ENCODE measurements around the gene PPP2R2B.
A peak's percentile ranks its signal among the peaks of the same experiment; 100 is the strongest.

The PPP2R2B gene

GRCh38 chr5:146909255-146910068 is 30.9 kb upstream of the PPP2R2B start:
- H3K4me1 ChIP-seq (ENCODE audit: control insufficient read depth in 1 of 2, insufficient read depth in 2 of 2, low read length in 2 of 2) = no peaks in the 10 kb centered on the region
- H4K8ac ChIP-seq (ENCODE audit: low read depth, low read length) = no peak overlapping the region
- H3K4me3 ChIP-seq (ENCODE audit: low read depth, low read length) = no peak overlapping the region
- no peak overlapping the region for H2AK5ac ChIP-seq (ENCODE audit: low read length)
- no peak overlapping the region for H3K14ac ChIP-seq (ENCODE audit: low read length)
- H3K79me2 ChIP-seq (ENCODE audit: control insufficient read depth, insufficient read depth, low read length, poor library complexity) = no peaks in the 10 kb centered on the region
- no peak overlapping the region for H2BK120ac ChIP-seq (ENCODE audit: insufficient read depth, low read length, poor library complexity)
- H4K12ac ChIP-seq (ENCODE audit: low read depth, low read length) = no peak overlapping the region
- no CpG with 5 or more reads among the region's 1 CpG for WGBS (ENCODE audit: extremely low coverage, insufficient coverage, insufficient read length)
- H3K9me3 ChIP-seq (ENCODE audit: insufficient read depth, low read depth, low read length) = no peaks in the 10 kb centered on the region
- H3K36me3 ChIP-seq (ENCODE audit: control insufficient read depth in 1 of 2, insufficient read depth in 2 of 2, low read length in 2 of 2) = no peaks in the 10 kb centered on the region
- no peak overlapping the region for H3K18ac ChIP-seq (ENCODE audit: low read length)
- H3K27me3 ChIP-seq (ENCODE audit: insufficient read depth, low read length) = no peaks in the 10 kb centered on the region
- no peak overlapping the region for H3K23ac ChIP-seq (ENCODE audit: low read length)
- peak; percentile 49 to 75 for DNase-seq
- H2AFZ ChIP-seq (ENCODE audit: insufficient read depth, low read length, poor library complexity) = no peak overlapping the region
- no peak overlapping the region for H3K4me2 ChIP-seq (ENCODE audit: low read length)
- no peak overlapping the region for H2BK5ac ChIP-seq (ENCODE audit: low read depth, low read length, poor library complexity)
- no peak overlapping the region for H4K91ac ChIP-seq (ENCODE audit: low read depth, low read length)
- no peak overlapping the region for H3K27ac ChIP-seq (ENCODE audit: low read depth, low read length)
- H2BK12ac ChIP-seq (ENCODE audit: low read length) = no peak overlapping the region
- no peak overlapping the region for H3K9ac ChIP-seq (ENCODE audit: low read length)
- no peak overlapping the region for H3K4ac ChIP-seq (ENCODE audit: low read depth, low read length)
- H3K79me1 ChIP-seq (ENCODE audit: low read length) = no peaks in the 10 kb centered on the region

- H3K9me3 ChIP-seq (ENCODE audit: insufficient read depth, low read depth, low read length) = no peaks in the 10 kb centered on the region
- no peak overlapping the region for H2BK12ac ChIP-seq (ENCODE audit: low read length)
- no peaks in the 10 kb centered on the region for H3K4me1 ChIP-seq (ENCODE audit: control insufficient read depth in 1 of 2, insufficient read depth in 2 of 2, low read length in 2 of 2)
- no peak overlapping the region for H3K4me2 ChIP-seq (ENCODE audit: low read length)
- H3K9ac ChIP-seq (ENCODE audit: low read length) = no peak overlapping the region
- H3K14ac ChIP-seq (ENCODE audit: low read length) = no peak overlapping the region
- no peak overlapping the region for H2BK5ac ChIP-seq (ENCODE audit: low read depth, low read length, poor library complexity)
- WGBS (ENCODE audit: extremely low coverage, insufficient coverage, insufficient read length) = no CpG with 5 or more reads among the region's 5 CpGs
- H2BK120ac ChIP-seq (ENCODE audit: insufficient read depth, low read length, poor library complexity) = no peak overlapping the region
- no peak overlapping the region for H3K23ac ChIP-seq (ENCODE audit: low read length)
- no peaks in the 10 kb centered on the region for H3K27me3 ChIP-seq (ENCODE audit: insufficient read depth, low read length)
- H4K91ac ChIP-seq (ENCODE audit: low read depth, low read length) = no peak overlapping the region
- H3K4ac ChIP-seq (ENCODE audit: low read depth, low read length) = no peak overlapping the region
- H3K79me2 ChIP-seq (ENCODE audit: control insufficient read depth, insufficient read depth, low read length, poor library complexity) = no peaks in the 10 kb centered on the region
- DNase-seq = no peak
- no peaks in the 10 kb centered on the region for H3K79me1 ChIP-seq (ENCODE audit: low read length)
- H4K12ac ChIP-seq (ENCODE audit: low read depth, low read length) = no peak overlapping the region
- H3K27ac ChIP-seq (ENCODE audit: low read depth, low read length) = no peak overlapping the region
- no peaks in the 10 kb centered on the region for H3K36me3 ChIP-seq (ENCODE audit: control insufficient read depth in 1 of 2, insufficient read depth in 2 of 2, low read length in 2 of 2)
- no peak overlapping the region for H2AFZ ChIP-seq (ENCODE audit: insufficient read depth, low read length, poor library complexity)
- H4K8ac ChIP-seq (ENCODE audit: low read depth, low read length) = no peak overlapping the region
- no peak overlapping the region for H3K4me3 ChIP-seq (ENCODE audit: low read depth, low read length)
- no peak overlapping the region for H3K18ac ChIP-seq (ENCODE audit: low read length)
- no peak overlapping the region for H2AK5ac ChIP-seq (ENCODE audit: low read length)
These were observed 28.2 kb upstream of the PPP2R2B start for GRCh38 chr5:146906803-146907202.

GRCh38 chr5:146904890-146905289 is 26.3 kb upstream of the PPP2R2B start:
- no CpG with 5 or more reads among the region's 1 CpG for WGBS (ENCODE audit: extremely low coverage, insufficient coverage, insufficient read length)
- Histone ChIP-seq H3K9ac (ENCODE audit: low read length) (no peak overlapping the region), H2BK12ac (ENCODE audit: low read length) (no peak overlapping the region), H3K9me3 (ENCODE audit: insufficient read depth, low read depth, low read length) (no peaks in the 10 kb centered on the region), H2BK5ac (ENCODE audit: low read depth, low read length, poor library complexity) (no peak overlapping the region), H3K18ac (ENCODE audit: low read length) (no peak overlapping the region), H3K4ac (ENCODE audit: low read depth, low read length) (no peak overlapping the region), H3K27ac (ENCODE audit: low read depth, low read length) (no peak overlapping the region), H3K79me2 (ENCODE audit: control insufficient read depth, insufficient read depth, low read length, poor library complexity) (no peaks in the 10 kb centered on the region), H4K91ac (ENCODE audit: low read depth, low read length) (no peak overlapping the region), H3K27me3 (ENCODE audit: insufficient read depth, low read length) (no peaks in the 10 kb centered on the region), H3K36me3 (ENCODE audit: control insufficient read depth in 1 of 2, insufficient read depth in 2 of 2, low read length in 2 of 2) (no peaks in the 10 kb centered on the region), H3K23ac (ENCODE audit: low read length) (no peak overlapping the region), H2BK120ac (ENCODE audit: insufficient read depth, low read length, poor library complexity) (no peak overlapping the region), H2AK5ac (ENCODE audit: low read length) (no peak overlapping the region), H3K4me1 (ENCODE audit: control insufficient read depth in 1 of 2, insufficient read depth in 2 of 2, low read length in 2 of 2) (no peaks in the 10 kb centered on the region), H3K4me3 (ENCODE audit: low read depth, low read length) (no peak overlapping the region), H2AFZ (ENCODE audit: insufficient read depth, low read length, poor library complexity) (no peak overlapping the region), H4K12ac (ENCODE audit: low read depth, low read length) (no peak overlapping the region), H3K79me1 (ENCODE audit: low read length) (no peaks in the 10 kb centered on the region), H3K4me2 (ENCODE audit: low read length) (no peak overlapping the region), H3K14ac (ENCODE audit: low read length) (no peak overlapping the region), H4K8ac (ENCODE audit: low read depth, low read length) (no peak overlapping the region)
- no peak for DNase-seq

GRCh38 chr5:146903789-146904188 is 25.2 kb upstream of the PPP2R2B start:
- Histone ChIP-seq H4K8ac (ENCODE audit: low read depth, low read length) (no peak overlapping the region), H3K4me3 (ENCODE audit: low read depth, low read length) (no peak overlapping the region), H3K36me3 (ENCODE audit: control insufficient read depth in 1 of 2, insufficient read depth in 2 of 2, low read length in 2 of 2) (no peaks in the 10 kb centered on the region), H3K27me3 (ENCODE audit: insufficient read depth, low read length) (no peaks in the 10 kb centered on the region), H2BK120ac (ENCODE audit: insufficient read depth, low read length, poor library complexity) (no peak overlapping the region), H3K4ac (ENCODE audit: low read depth, low read length) (no peak overlapping the region), H2BK12ac (ENCODE audit: low read length) (no peak overlapping the region), H3K9me3 (ENCODE audit: insufficient read depth, low read depth, low read length) (no peaks in the 10 kb centered on the region), H4K12ac (ENCODE audit: low read depth, low read length) (no peak overlapping the region), H2BK5ac (ENCODE audit: low read depth, low read length, poor library complexity) (no peak overlapping the region), H3K18ac (ENCODE audit: low read length) (no peak overlapping the region), H3K23ac (ENCODE audit: low read length) (no peak overlapping the region), H4K91ac (ENCODE audit: low read depth, low read length) (no peak overlapping the region), H3K9ac (ENCODE audit: low read length) (no peak overlapping the region), H2AK5ac (ENCODE audit: low read length) (no peak overlapping the region), H3K79me2 (ENCODE audit: control insufficient read depth, insufficient read depth, low read length, poor library complexity) (no peaks in the 10 kb centered on the region), H3K4me1 (ENCODE audit: control insufficient read depth in 1 of 2, insufficient read depth in 2 of 2, low read length in 2 of 2) (no peaks in the 10 kb centered on the region), H3K4me2 (ENCODE audit: low read length) (no peak overlapping the region), H3K14ac (ENCODE audit: low read length) (no peak overlapping the region), H3K79me1 (ENCODE audit: low read length) (no peaks in the 10 kb centered on the region), H2AFZ (ENCODE audit: insufficient read depth, low read length, poor library complexity) (no peak overlapping the region), H3K27ac (ENCODE audit: low read depth, low read length) (no peak overlapping the region)
- no peak for DNase-seq
- no CpG with 5 or more reads among the region's 1 CpG for WGBS (ENCODE audit: extremely low coverage, insufficient coverage, insufficient read length)

All from trophoblast cell (in vitro differentiated cells and primary cell).